Adrenal gland (tissue), 12 donors: ENCODE data around the gene DIP2C. TPM values are rescaled to one million over a fixed set of nuclear protein-coding genes. Genes with fewer than 3 reads are reported as not detected.
A peak's percentile ranks its signal among the peaks of the same experiment; 100 is the strongest.

Source experiments
- DNase-seq, 7 donors: peaks; one replicate each; pipeline ENCODE4 v3.0.0-alpha.2; 2019 to 2020
- H3K27ac ChIP-seq, 5 donors: fragments of 200-600 bp; sonication (generic) in 4 of 5; 1 replicate in 3 of 5; 2 replicates in 2 of 5; pipeline versions ENCODE4 v1.5.1 to v1.8.0; 2016 to 2020; ENCODE audit warnings: mild to moderate bottlenecking in 1 of 5
- H3K27me3 ChIP-seq: fragments of 200-600 bp; 2 replicates; pipeline ENCODE4 v1.8.0; 2021
- H3K36me3 ChIP-seq, 2 donors: fragments of 200-600 bp; replicated peaks in 1 of 2; 1 replicate in 1 of 2; 2 replicates in 1 of 2; pipeline versions ENCODE4 v1.5.1 to v1.8.0; 2018 to 2022
- H3K4me1 ChIP-seq, 2 donors: fragments of 200-600 bp; replicated peaks in 1 of 2; 1 replicate in 1 of 2; 2 replicates in 1 of 2; pipeline versions ENCODE4 v1.5.1 to v1.8.0; 2018 to 2021
- H3K4me3 ChIP-seq, 4 donors: fragments of 200-600 bp; sonication (generic) in 3 of 4; one replicate each; pipeline ENCODE4 v1.5.1; 2016 to 2018
- H3K9me3 ChIP-seq, 3 donors: fragments of 200-600 bp; sonication (generic) in 1 of 3; replicated peaks in 1 of 3; 1 replicate in 2 of 3; 2 replicates in 1 of 3; pipeline versions ENCODE4 v1.5.1 to v1.8.0; 2016 to 2021
- POLR2A ChIP-seq, 2 donors: fragments of 450-650 bp; IDR thresholded peaks; one replicate each; pipeline ENCODE4 v1.6.1; 2017; ENCODE audit warnings: antibody characterized with exemption in 2 of 2, mild to moderate bottlenecking in 2 of 2, moderate library complexity in 1 of 2
- WGBS, 4 donors: extraction: QIAGEN DNeasy Blood & Tissue Kit in 2 of 4; methylation state at CpG; one replicate each; pipeline versions ENCODE4 v1.1.5 to v1.1.7; 2013 to 2017; 5-methylcytosine and 5-hydroxymethylcytosine counted together
- intact Hi-C, 2 donors: fragments of 100-400 bp; cut with DNase I; formaldehyde crosslinking; loops; one replicate each; pipeline versions ENCODE4 v1.14.1 to v1.15.0; 2022 to 2023
- polyA plus RNA-seq, 3 donors: library from polyadenylated mRNA; stranded (reverse); fragments of 200-250 nt in 2 of 3; fragments of 350-450 nt in 1 of 3; fragmentation: Illumina TruSeq in 1 of 3; extraction: RNeasy Lipid Tissue Mini Kit (QIAGEN cat#74804) in 1 of 3; gene quantifications; one replicate each; pipeline ENCODE4 v1.2.3, GENCODE V29; 2013 to 2014
- total RNA-seq, 9 donors: library from RNA; depleted of rRNA in 4 of 9; stranded (reverse); fragments of >200 nt in 4 of 9; fragments of 120-200 nt in 1 of 9; fragmentation: NEBNext Ultra II Directional in 1 of 9; extraction: Animal tissue kit (Norgen Biotek cat#: 25700) in 1 of 9; gene quantifications; one replicate each; pipeline versions ENCODE4 v1.1.0 to v1.2.4, GENCODE V29; 2013 to 2023
- TF ChIP-seq, protein P1 (sequence below), 6 experiments: fragments of 450-650 bp in 4 of 6; fragments of 200-600 bp in 2 of 6; sonication (generic) in 1 of 6; IDR thresholded peaks; 1 replicate in 5 of 6; 2 replicates in 1 of 6; pipeline versions ENCODE4 v1.5.1 to v1.8.0; 2016 to 2021; ENCODE audit warnings: antibody characterized with exemption in 6 of 6, mild to moderate bottlenecking in 2 of 6, moderate library complexity in 1 of 6
- donor health status: healthy with polysubstance abuse.
- donor health status: Bipolar disorder and iron deficiency.
- donor health status: DM: yes; HTN: yes; CAD: no.
- donor health status: DM: no; HTN: no; CAD: no.
- donor health status: DM: no; HTN: no; CAD: no.
- donor health status: DM: yes; HTN: yes; CAD: no.

Gene DIP2C
- total and polyA plus RNA-seq, 12 donors, result 4.8 to 23.9 (median 19.7) TPM

DNA sequence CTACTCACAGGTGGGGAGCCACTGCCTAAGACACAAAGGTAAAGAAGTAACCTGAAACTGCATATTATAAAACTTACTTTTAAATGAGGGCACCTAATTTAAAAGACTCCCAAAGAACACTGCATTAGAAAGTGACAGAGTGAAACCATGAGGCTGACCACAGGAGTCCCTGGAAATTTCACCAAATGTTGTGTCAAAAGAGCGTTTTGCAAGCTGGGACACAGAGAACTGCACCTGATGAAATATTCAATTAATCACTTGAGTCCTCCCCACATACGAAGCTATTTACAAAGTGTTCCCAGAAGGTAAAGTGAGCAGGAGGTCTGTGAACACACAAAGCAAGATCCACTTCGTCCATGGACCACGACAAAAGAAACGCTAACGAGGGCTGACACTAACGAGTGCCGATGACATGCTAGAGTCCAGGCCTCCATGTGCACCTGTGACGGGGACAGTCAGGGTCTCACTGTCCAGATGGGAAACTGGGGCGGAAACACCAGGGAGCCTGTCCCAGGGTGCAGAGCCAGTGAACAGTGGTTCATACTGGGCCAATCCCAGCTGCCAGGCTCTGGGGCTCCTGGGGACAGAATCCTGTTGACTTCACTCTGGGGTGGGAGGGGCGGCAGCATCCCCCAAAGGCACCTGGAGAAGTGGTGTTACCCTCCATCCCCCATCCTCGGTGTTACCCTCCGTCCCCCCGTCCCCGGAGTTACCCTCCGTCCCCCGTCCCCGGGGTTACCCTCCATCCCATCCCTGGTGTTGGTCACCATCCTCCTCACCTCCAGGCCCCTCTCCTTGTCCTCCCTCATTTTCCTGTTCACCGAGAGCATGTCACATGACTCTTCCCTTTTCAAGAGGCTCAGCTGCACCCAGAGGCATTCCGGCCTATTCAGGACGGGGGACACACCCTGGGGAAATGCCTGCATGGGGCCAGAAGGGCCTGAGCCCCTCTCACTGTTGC is 63.4 kb downstream of the DIP2C start:
- H3K27me3 ChIP-seq, result no peaks in the 10 kb centered on the region
- no peak overlapping the region for H3K4me3 ChIP-seq
- 85 to 92% (median 89%) methylated on average over 16 to 21 of the region's 21 CpGs for WGBS, 4 donors
- TF ChIP-seq POLR2A (IDR thresholded peaks at IDR 0.05), result no peak
- TF ChIP-seq, protein P1, sequence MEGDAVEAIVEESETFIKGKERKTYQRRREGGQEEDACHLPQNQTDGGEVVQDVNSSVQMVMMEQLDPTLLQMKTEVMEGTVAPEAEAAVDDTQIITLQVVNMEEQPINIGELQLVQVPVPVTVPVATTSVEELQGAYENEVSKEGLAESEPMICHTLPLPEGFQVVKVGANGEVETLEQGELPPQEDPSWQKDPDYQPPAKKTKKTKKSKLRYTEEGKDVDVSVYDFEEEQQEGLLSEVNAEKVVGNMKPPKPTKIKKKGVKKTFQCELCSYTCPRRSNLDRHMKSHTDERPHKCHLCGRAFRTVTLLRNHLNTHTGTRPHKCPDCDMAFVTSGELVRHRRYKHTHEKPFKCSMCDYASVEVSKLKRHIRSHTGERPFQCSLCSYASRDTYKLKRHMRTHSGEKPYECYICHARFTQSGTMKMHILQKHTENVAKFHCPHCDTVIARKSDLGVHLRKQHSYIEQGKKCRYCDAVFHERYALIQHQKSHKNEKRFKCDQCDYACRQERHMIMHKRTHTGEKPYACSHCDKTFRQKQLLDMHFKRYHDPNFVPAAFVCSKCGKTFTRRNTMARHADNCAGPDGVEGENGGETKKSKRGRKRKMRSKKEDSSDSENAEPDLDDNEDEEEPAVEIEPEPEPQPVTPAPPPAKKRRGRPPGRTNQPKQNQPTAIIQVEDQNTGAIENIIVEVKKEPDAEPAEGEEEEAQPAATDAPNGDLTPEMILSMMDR (IDR thresholded peaks at IDR 0.05), result no peak
- DNase-seq, result no peak
- intact Hi-C loops, result no loop called here
- peaks cover 23 to 26% of the 10 kb centered on the region in 2 donors for H3K4me1 ChIP-seq
- H3K36me3 ChIP-seq, result no peaks in the 10 kb centered on the region
- peak overlapping the region; percentile 78 to 98 (median 90) for H3K27ac ChIP-seq
- H3K9me3 ChIP-seq, result no peaks in the 10 kb centered on the region

DNA sequence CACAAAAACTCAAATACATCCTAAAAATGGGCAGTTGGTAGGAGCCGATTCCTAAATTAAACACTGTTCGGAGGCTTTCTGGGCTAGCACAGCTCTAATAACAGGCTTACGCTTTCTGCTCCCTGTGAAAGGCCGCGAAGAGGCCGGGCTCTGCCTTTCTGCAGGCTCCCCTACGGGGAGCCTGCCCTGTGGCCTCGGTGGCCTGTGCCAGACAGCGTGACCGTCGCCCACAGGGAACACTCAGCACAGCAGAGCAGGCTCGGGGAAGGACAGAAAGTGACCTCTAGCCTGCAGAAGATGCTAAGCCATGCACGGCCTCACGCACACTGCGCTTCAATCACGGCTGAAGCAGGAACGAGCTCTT is 64.2 kb downstream of the DIP2C start:
- no peaks in the 10 kb centered on the region for H3K9me3 ChIP-seq
- 35 to 52% (median 42%) methylated on average over 14 to 17 of the region's 17 CpGs for WGBS, 4 donors
- H3K27me3 ChIP-seq, result no peaks in the 10 kb centered on the region
- TF ChIP-seq POLR2A (IDR thresholded peaks at IDR 0.05), result peak in 1 of 2 donors; percentile 47
- TF ChIP-seq, protein P1 (IDR thresholded peaks at IDR 0.05), result no peak
- H3K4me1 ChIP-seq, result peaks cover 23 to 26% of the 10 kb centered on the region in 2 donors
- no peak overlapping the region for H3K4me3 ChIP-seq
- peak; percentile 75 to 89 (median 87) for DNase-seq
- intact Hi-C loops, result no loop called here
- no peaks in the 10 kb centered on the region for H3K36me3 ChIP-seq
- H3K27ac ChIP-seq, result peak overlapping the region; percentile 78 to 98 (median 90)

- Histone ChIP-seq H3K36me3 (no peaks in the 10 kb centered on the region), H3K27me3 (no peaks in the 10 kb centered on the region), H3K9me3 (no peaks in the 10 kb centered on the region), H3K4me3 (no peak overlapping the region), H3K4me1 (peaks cover 23 to 26% of the 10 kb centered on the region in 2 donors), H3K27ac (peak overlapping the region; percentile 78 to 98 (median 90))
- WGBS, 4 donors, result 30 to 46% (median 38%) methylated on average over 20 to 35 of the region's 35 CpGs
- intact Hi-C loops, result no loop called here
- peak; percentile 79 to 93 (median 92) for DNase-seq
- TF ChIP-seq, protein P1 (IDR thresholded peaks at IDR 0.05), result no peak
- peak in 1 of 2 donors; percentile 63 for TF ChIP-seq POLR2A (IDR thresholded peaks at IDR 0.05)
Measured at GRCh38 chr10:624605-625332, 64.7 kb downstream of the DIP2C start.

- no peak for DNase-seq
- no peak overlapping the region for H3K4me3 ChIP-seq
- H3K4me1 ChIP-seq, result peaks cover 23 to 26% of the 10 kb centered on the region in 2 donors
- H3K27ac ChIP-seq, result peak overlapping the region; percentile 78 to 98 (median 90)
- TF ChIP-seq POLR2A (IDR thresholded peaks at IDR 0.05), result no peak
- TF ChIP-seq, protein P1 (IDR thresholded peaks at IDR 0.05), result no peak
- intact Hi-C loops, result no loop called here
- H3K9me3 ChIP-seq, result no peaks in the 10 kb centered on the region
- no peaks in the 10 kb centered on the region for H3K27me3 ChIP-seq
- WGBS, 4 donors, result 21 to 59% (median 47%) methylated on average over 2 to 8 of the region's 8 CpGs
- no peaks in the 10 kb centered on the region for H3K36me3 ChIP-seq
Measured at GRCh38 chr10:624312-624604, 65.2 kb downstream of the DIP2C start.
